CD4-positive, alpha-beta T cell (primary cell): Measurements from ENCODE around the gene CLDN10. TPM values are rescaled to one million over a fixed set of nuclear protein-coding genes. Genes with fewer than 3 reads are reported as not detected.

Experiments used
- ATAC-seq: fragments of 200-7000 bp; cut with Tn5 transposase; one replicate; pipeline ENCODE4 v1.10.0; 2022; ENCODE audit warnings: mild to moderate bottlenecking; ENCODE audit not compliant: poor library complexity
- CTCF ChIA-PET: fragments of 350-600 bp; sonication (Branson Sonifier 250); formaldehyde crosslinking; loops from one replicate; lab custom pipeline; 2021; ENCODE audit warnings: antibody characterized with exemption, inconsistent platforms; lab: Charles Lee
- POLR2A ChIA-PET: fragments of 350-600 bp; sonication (Branson Sonifier 250); formaldehyde crosslinking; loops from one replicate; lab custom pipeline; 2021; ENCODE audit warnings: antibody characterized with exemption, inconsistent platforms; lab: Charles Lee
- DNase-seq, 14 experiments: peaks; one replicate each; pipeline ENCODE4 v3.0.0-alpha.2; 2013 to 2020; ENCODE audit warnings: mixed read lengths in 2 of 14
- H3K27ac ChIP-seq, 2 donors: one replicate each; pipeline versions ENCODE4 v1.5.1 to v1.7.0; 2013; ENCODE audit warnings: low read length in 2 of 2, low read depth in 1 of 2, mild to moderate bottlenecking in 1 of 2
- H3K27me3 ChIP-seq, 2 experiments: 1 replicate in 1 of 2; 2 replicates in 1 of 2; pipeline versions ENCODE4 v1.6.1 to v1.7.0; 2013; ENCODE audit warnings: low read length in 2 of 2, control low read depth in 1 of 2, mild to moderate bottlenecking in 1 of 2, moderate library complexity in 1 of 2; ENCODE audit not compliant: insufficient read depth in 2 of 2, control insufficient read depth in 1 of 2
- H3K36me3 ChIP-seq: one replicate; pipeline ENCODE4 v1.6.1; 2013; ENCODE audit warnings: low read length, control low read depth; ENCODE audit not compliant: insufficient read depth
- H3K4me1 ChIP-seq: one replicate; pipeline ENCODE4 v1.6.1; 2013; ENCODE audit warnings: low read length, control low read depth; ENCODE audit not compliant: insufficient read depth
- H3K4me3 ChIP-seq: one replicate; pipeline ENCODE4 v1.5.1; 2013; ENCODE audit warnings: mild to moderate bottlenecking, low read length, moderate library complexity
- H3K9me3 ChIP-seq, 2 experiments: 1 replicate in 1 of 2; 2 replicates in 1 of 2; pipeline versions ENCODE4 v1.6.1 to v1.7.0; 2013; ENCODE audit warnings: low read length in 2 of 2, mild to moderate bottlenecking in 2 of 2, control low read depth in 1 of 2, moderate library complexity in 1 of 2; ENCODE audit not compliant: control insufficient read depth in 1 of 2, insufficient read depth in 1 of 2
- H3K27ac Mint-ChIP-seq: one replicate; pipeline ENCODE4 v1.8.0; 2020; ENCODE audit warnings: mixed read lengths
- H3K27me3 Mint-ChIP-seq: one replicate; pipeline ENCODE4 v1.8.0; 2021; ENCODE audit warnings: mixed read lengths
- H3K36me3 Mint-ChIP-seq: one replicate; pipeline ENCODE4 v1.8.0; 2021; ENCODE audit warnings: low read depth, mixed read lengths
- H3K4me1 Mint-ChIP-seq: one replicate; pipeline ENCODE4 v1.8.0; 2021; ENCODE audit warnings: low read depth, mixed read lengths
- H3K4me3 Mint-ChIP-seq: one replicate; pipeline ENCODE4 v1.8.0; 2020; ENCODE audit warnings: mild to moderate bottlenecking, mixed read lengths
- H3K9me3 Mint-ChIP-seq: one replicate; pipeline ENCODE4 v1.8.0; 2020; ENCODE audit warnings: mixed read lengths
- intact Hi-C, 2 experiments: fragments of 100-400 bp; cut with DNase I in 1 of 2; cut with micrococcal nuclease in 1 of 2; formaldehyde crosslinking; loops; one replicate each; pipeline versions ENCODE4 v1.15.1 to v1.9.0; 2023 to 2025; cut with DNase I, micrococcal nuclease
- polyA plus RNA-seq, 2 donors: library from polyadenylated mRNA; unstranded; fragments of 120-200 nt; gene quantifications; one replicate each; pipeline ENCODE4 v1.2.1, GENCODE V29; 2013
- total RNA-seq, 174 experiments: library from RNA in 2 of 174; stranded (reverse) in 2 of 174; gene quantifications; one replicate each; pipeline ENCODE4 v1.2.3 and lab custom pipeline; 2021 to 2026
- TF ChIP-seq, protein P1 (sequence below): fragments of 200-600 bp; IDR thresholded peaks from one replicate; pipeline ENCODE4 v1.8.0; 2022; ENCODE audit warnings: antibody characterized with exemption, mild to moderate bottlenecking

Gene CLDN10, protein sequence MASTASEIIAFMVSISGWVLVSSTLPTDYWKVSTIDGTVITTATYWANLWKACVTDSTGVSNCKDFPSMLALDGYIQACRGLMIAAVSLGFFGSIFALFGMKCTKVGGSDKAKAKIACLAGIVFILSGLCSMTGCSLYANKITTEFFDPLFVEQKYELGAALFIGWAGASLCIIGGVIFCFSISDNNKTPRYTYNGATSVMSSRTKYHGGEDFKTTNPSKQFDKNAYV
- total RNA-seq (not detected), total RNA-seq (lab: John Stamatoyannopoulos, UW) (0 to 0.27 (median 0) reads per million in 172 experiments)
- polyA plus RNA-seq (2013, experiment 1 of 2), result not detected
- 0.33 TPM for polyA plus RNA-seq (2013, experiment 2 of 2)

GRCh38 chr13:95552539-95553441, at the start of gene CLDN10:
Gene CLDN10 (plus strand): TSS chr13:95552720. CDS start chr13:95552754, 34 bp downstream.
- Histone ChIP-seq H3K4me1 (peaks cover 12% of the 10 kb centered on the region), H3K27me3 (peaks cover 27 to 55% of the 10 kb centered on the region in 2 experiments), H3K4me3 (no peak within 1 kb of the TSS), H3K36me3 (no peaks in the 10 kb centered on the region), H3K27ac (no peak within 1 kb of the TSS), H3K9me3 (peaks cover 0 to 13% of the 10 kb centered on the region in 2 experiments)
- Mint-ChIP-seq H3K27ac (no peak within 1 kb of the TSS), H3K4me1 (peaks cover 20% of the 10 kb centered on the region), H3K36me3 (no peaks in the 10 kb centered on the region), H3K4me3 (peak within 1 kb of the TSS; percentile 71), H3K9me3 (no peaks in the 10 kb centered on the region), H3K27me3 (peaks cover 81% of the 10 kb centered on the region)
- ChIA-PET CTCF (no interaction called here), POLR2A (no interaction called here)
- peak in 2 of 14 experiments; percentile 5 to 14 for DNase-seq
- TF ChIP-seq, protein P1, sequence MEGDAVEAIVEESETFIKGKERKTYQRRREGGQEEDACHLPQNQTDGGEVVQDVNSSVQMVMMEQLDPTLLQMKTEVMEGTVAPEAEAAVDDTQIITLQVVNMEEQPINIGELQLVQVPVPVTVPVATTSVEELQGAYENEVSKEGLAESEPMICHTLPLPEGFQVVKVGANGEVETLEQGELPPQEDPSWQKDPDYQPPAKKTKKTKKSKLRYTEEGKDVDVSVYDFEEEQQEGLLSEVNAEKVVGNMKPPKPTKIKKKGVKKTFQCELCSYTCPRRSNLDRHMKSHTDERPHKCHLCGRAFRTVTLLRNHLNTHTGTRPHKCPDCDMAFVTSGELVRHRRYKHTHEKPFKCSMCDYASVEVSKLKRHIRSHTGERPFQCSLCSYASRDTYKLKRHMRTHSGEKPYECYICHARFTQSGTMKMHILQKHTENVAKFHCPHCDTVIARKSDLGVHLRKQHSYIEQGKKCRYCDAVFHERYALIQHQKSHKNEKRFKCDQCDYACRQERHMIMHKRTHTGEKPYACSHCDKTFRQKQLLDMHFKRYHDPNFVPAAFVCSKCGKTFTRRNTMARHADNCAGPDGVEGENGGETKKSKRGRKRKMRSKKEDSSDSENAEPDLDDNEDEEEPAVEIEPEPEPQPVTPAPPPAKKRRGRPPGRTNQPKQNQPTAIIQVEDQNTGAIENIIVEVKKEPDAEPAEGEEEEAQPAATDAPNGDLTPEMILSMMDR, result no peak
- ATAC-seq, result no peak
- intact Hi-C loops, result no loop called here

DNA sequence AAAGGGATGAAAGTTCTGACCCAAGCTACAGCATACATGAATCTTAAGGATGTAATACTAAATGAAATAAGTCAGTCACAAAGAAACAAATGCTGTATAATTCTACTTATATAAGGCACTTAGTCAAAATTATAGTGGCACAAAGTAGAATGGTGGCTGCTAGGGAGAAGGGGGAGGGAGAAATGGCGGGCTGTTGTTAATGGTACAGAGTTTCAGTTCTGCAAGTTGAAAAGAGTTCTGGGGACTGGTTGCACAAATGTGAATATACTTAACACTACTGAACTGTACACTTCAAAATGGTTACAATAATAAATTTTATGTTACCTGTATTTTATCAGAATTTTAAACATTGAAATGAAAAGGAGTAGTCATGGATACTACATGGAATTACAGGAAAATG, 48.9 kb upstream of the CLDN10 start:
- Histone ChIP-seq H3K36me3 (no peaks in the 10 kb centered on the region), H3K27me3 (peaks cover 4 to 10% of the 10 kb centered on the region in 2 experiments), H3K9me3 (peaks cover 0 to 4% of the 10 kb centered on the region in 2 experiments), H3K4me1 (no peaks in the 10 kb centered on the region), H3K27ac (no peak overlapping the region), H3K4me3 (no peak overlapping the region)
- Mint-ChIP-seq H3K4me1 (no peaks in the 10 kb centered on the region), H3K9me3 (peaks cover 2% of the 10 kb centered on the region), H3K4me3 (no peak overlapping the region), H3K27me3 (peaks cover 7% of the 10 kb centered on the region), H3K36me3 (no peaks in the 10 kb centered on the region), H3K27ac (no peak overlapping the region)
- no peak for ATAC-seq
- CTCF ChIA-PET, result no interaction called here
- no peak for DNase-seq
- TF ChIP-seq, protein P1, result no peak
- intact Hi-C loops, result no loop called here
- POLR2A ChIA-PET, result no interaction called here

- H3K4me3 Mint-ChIP-seq, result no peak overlapping the region
- CTCF ChIA-PET, result no interaction called here
- Histone ChIP-seq H3K4me3 (no peak overlapping the region), H3K27ac (no peak overlapping the region), H3K9me3 (peaks cover 0 to 4% of the 10 kb centered on the region in 2 experiments), H3K4me1 (no peaks in the 10 kb centered on the region), H3K36me3 (no peaks in the 10 kb centered on the region), H3K27me3 (peaks cover 3 to 10% of the 10 kb centered on the region in 2 experiments)
- peaks cover 2% of the 10 kb centered on the region for H3K9me3 Mint-ChIP-seq
- no peak overlapping the region for H3K27ac Mint-ChIP-seq
- no peaks in the 10 kb centered on the region for H3K4me1 Mint-ChIP-seq
- no peak for DNase-seq
- peaks cover 7% of the 10 kb centered on the region for H3K27me3 Mint-ChIP-seq
- no peaks in the 10 kb centered on the region for H3K36me3 Mint-ChIP-seq
- ATAC-seq, result no peak
- TF ChIP-seq, protein P1, result no peak
- POLR2A ChIA-PET, result no interaction called here
- intact Hi-C loops, result no loop called here
Measured at GRCh38 chr13:95505265-95505664, 47.3 kb upstream of the CLDN10 start.
